WI38 (cell line): ENCODE measurements around the gene CTIF.

ENCODE experiments used
- H3K4me3 ChIP-seq: 2 replicates; pipeline ENCODE4 v1.5.1; 2011; ENCODE audit warnings: low read depth, mild to moderate bottlenecking, control low read depth, low read length
- CTCF ChIP-seq: IDR thresholded peaks from 2 replicates; pipeline ENCODE4 v1.5.1; 2012; ENCODE audit warnings: low read depth, mild to moderate bottlenecking, control low read depth, low read length

CTIF gene

DNA sequence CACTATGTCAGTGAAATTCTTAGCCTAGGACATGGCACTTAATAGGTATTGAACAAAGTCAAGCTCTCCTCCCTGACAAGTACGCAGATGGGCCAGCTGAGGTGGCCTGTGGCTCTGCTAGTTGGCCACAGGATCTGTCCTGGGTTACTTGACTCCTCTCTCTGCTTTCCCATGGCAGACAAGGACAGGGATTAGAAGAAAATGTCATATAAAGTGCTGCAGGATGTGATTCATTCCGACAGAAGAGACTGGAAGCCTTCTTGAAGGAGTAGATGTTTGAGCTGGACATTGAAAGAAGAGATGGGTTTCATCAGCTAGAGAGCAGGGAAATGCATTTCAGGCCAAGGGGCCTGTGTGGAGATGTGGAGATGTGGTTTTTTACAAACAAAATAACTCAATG, 365.3 kb downstream of the CTIF start:
- TF ChIP-seq CTCF, result no peak
- H3K4me3 ChIP-seq, result no peak overlapping the region

- H3K4me3 ChIP-seq, result no peak overlapping the region
- TF ChIP-seq CTCF, result no peak
These were observed 366.1 kb downstream of the CTIF start for GRCh38 chr18:48904847-48905394.

GRCh38 chr18:48905513-48905912, 366.7 kb downstream of the CTIF start:
- no peak overlapping the region for H3K4me3 ChIP-seq
- no peak for TF ChIP-seq CTCF

DNA sequence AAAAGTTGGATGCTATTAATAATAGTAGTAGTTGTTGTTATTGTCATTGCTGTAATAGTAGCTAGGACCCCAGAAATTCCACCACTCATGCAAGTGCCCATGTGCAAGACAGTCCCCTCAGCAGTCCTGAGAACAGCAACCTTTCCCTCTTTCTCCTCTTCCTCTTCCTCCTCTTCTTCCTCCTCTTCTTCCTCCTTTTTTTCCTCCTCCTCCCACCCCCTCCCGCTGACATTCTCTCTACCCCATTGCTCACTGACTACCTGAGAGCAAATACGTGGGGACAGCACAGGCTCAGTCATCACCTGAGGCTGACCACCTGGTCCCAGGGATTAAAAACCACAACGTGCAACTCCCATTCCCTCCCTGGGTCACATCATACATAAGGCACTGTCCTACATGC, 370.1 kb downstream of the CTIF start:
- no peak for TF ChIP-seq CTCF
- no peak overlapping the region for H3K4me3 ChIP-seq

DNA sequence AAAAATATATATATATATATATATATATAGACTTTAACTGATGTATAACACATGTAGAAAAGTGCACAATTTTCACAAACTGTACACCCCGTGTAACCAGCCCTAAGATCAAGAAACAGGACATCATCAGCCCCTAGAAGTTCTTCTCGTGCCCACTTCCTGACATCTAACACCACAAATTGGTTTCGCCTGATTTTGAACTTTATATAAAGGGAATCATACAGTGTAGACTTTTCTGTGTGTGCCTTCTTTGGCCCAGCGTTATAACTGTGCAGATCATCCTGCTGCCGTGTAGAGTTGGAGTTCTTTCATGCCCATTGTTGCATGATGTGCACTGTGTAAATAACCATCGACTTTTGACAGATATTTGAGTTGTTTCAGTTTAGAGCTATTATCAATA, 370.9 kb downstream of the CTIF start:
- no peak overlapping the region for H3K4me3 ChIP-seq
- no peak for TF ChIP-seq CTCF

DNA sequence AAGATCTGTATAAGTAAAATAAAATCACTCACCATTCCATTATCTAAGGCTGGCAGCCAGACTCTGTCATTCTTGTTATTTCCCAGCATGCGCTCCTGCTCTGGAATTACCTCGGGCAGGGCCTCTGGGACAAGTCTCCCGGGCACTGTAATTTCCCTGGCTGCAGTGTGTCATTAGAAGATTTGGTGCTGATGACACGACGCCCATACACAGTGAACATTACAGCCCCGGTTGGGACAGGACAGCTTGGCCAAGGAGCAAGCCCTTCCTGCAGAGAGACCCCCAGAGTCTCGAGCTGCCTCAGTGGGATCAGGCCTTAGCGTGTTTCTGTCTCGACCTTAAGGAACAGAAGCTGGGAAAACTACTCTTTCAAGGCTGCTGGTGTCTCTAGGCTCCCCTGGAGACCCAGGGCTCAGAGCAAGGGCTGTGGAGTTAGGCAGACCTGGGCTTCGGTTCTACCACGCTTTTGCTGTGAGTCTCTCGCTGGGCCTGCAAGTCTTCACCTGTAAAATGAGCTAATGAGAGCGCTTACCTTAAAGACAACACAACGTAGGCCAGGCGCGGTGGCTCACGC, 372.2 kb downstream of the CTIF start:
- no peak for TF ChIP-seq CTCF
- no peak overlapping the region for H3K4me3 ChIP-seq
